Inflammatory macrophage treated with lipopolysaccharide for 4 hours (primary cell): Measurements from ENCODE around the gene CLMN.
A peak's percentile ranks its signal among the peaks of the same experiment; 100 is the strongest.

Experiments
- DNase-seq: peaks from one replicate; pipeline ENCODE4 v3.0.0-alpha.2; 2020

Gene CLMN

GRCh38 chr14:95301527-95302187 is 18.1 kb downstream of the CLMN start:
- no peak for DNase-seq

- DNase-seq: no peak
These were observed 18.8 kb downstream of the CLMN start for GRCh38 chr14:95300697-95301526.

GRCh38 chr14:95300002-95300696 is 19.6 kb downstream of the CLMN start:
- DNase-seq: no peak

- no peak for DNase-seq
These were observed 20.4 kb downstream of the CLMN start for GRCh38 chr14:95299271-95299670.

GRCh38 chr14:95297832-95298231 is 21.9 kb downstream of the CLMN start:
- no peak for DNase-seq

- DNase-seq: no peak
These were observed 22.7 kb downstream of the CLMN start for GRCh38 chr14:95296966-95297365.

GRCh38 chr14:95295600-95296376 is 23.9 kb downstream of the CLMN start:
- DNase-seq: no peak

GRCh38 chr14:95294834-95295599 is 24.7 kb downstream of the CLMN start:
- no peak for DNase-seq

GRCh38 chr14:95294320-95294719 is 25.4 kb downstream of the CLMN start:
- DNase-seq: no peak

- DNase-seq: no peak
These were observed 26.3 kb downstream of the CLMN start for GRCh38 chr14:95293449-95293848.

- DNase-seq: no peak
These were observed 26.9 kb downstream of the CLMN start for GRCh38 chr14:95292660-95293425.

- peak; percentile 71 for DNase-seq
These were observed 27.7 kb downstream of the CLMN start for GRCh38 chr14:95291859-95292542.

GRCh38 chr14:95290871-95291431 is 28.8 kb downstream of the CLMN start:
- no peak for DNase-seq

- DNase-seq: no peak
These were observed 29.7 kb downstream of the CLMN start for GRCh38 chr14:95290021-95290420.

GRCh38 chr14:95289323-95290010 is 30.2 kb downstream of the CLMN start:
- no peak for DNase-seq

- DNase-seq: no peak
These were observed 30.9 kb downstream of the CLMN start for GRCh38 chr14:95288672-95289322.

- DNase-seq: no peak
These were observed 32.4 kb downstream of the CLMN start for GRCh38 chr14:95287176-95287754.

GRCh38 chr14:95286645-95287044 is 33.1 kb downstream of the CLMN start:
- no peak for DNase-seq

GRCh38 chr14:95285566-95285965 is 34.1 kb downstream of the CLMN start:
- DNase-seq: no peak
